IMR-90 (cell line): ENCODE measurements around the gene SUSD1. TPM values are rescaled to one million over a fixed set of nuclear protein-coding genes. Genes with fewer than 3 reads are reported as not detected.

Experiments used
- ATAC-seq: fragments of 200-7000 bp; cut with Tn5 transposase; 2 replicates; pipeline ENCODE4 v1.9.1; 2020; ENCODE audit warnings: low read depth, mild to moderate bottlenecking, moderate library complexity
- BruUV-seq: library from RNA; stranded (reverse); fragments of 400-500 nt; replicated peaks from 2 replicates; lab custom pipeline; 2021; lab: Mats Ljungman, UMichigan
- CTCF ChIA-PET: fragments of 300-600 bp; formaldehyde crosslinking; extraction: SDS; loops from one replicate; lab custom pipeline; 2021; ENCODE audit warnings: antibody characterized with exemption; lab: Yijun Ruan, JAX
- POLR2A ChIA-PET: fragments of 300-600 bp; sonication (Branson Sonifier 250); formaldehyde crosslinking; loops from one replicate; lab custom pipeline; 2022; ENCODE audit warnings: antibody characterized with exemption; ENCODE audit not compliant: unreplicated experiment; lab: Charles Lee
- DNase-seq: peaks from one replicate; pipeline ENCODE4 v3.0.0; 2013
- H2AFZ ChIP-seq: replicated peaks from 2 replicates; pipeline ENCODE3; 2013; ENCODE audit warnings: low read length, mild to moderate bottlenecking; ENCODE audit not compliant: poor library complexity
- H2AK5ac ChIP-seq: 2 replicates; pipeline ENCODE4 v1.6.1; 2013; ENCODE audit warnings: low read depth, low read length, inconsistent platforms
- H2AK9ac ChIP-seq: replicated peaks from 2 replicates; pipeline ENCODE3; 2013; ENCODE audit warnings: mild to moderate bottlenecking, low read depth, low read length, moderate library complexity; ENCODE audit not compliant: poor library complexity
- H2BK120ac ChIP-seq: 2 replicates; pipeline ENCODE4 v1.6.1; 2013; ENCODE audit warnings: low read depth, low read length, inconsistent platforms
- H2BK15ac ChIP-seq: 3 replicates; pipeline ENCODE4 v1.6.1; 2013; ENCODE audit warnings: low read depth, low read length, inconsistent platforms
- H2BK20ac ChIP-seq: 2 replicates; pipeline ENCODE4 v1.6.1; 2013; ENCODE audit warnings: low read depth, mild to moderate bottlenecking, inconsistent platforms, low read length, moderate library complexity
- H2BK5ac ChIP-seq: 2 replicates; pipeline ENCODE4 v1.6.1; 2013; ENCODE audit warnings: mild to moderate bottlenecking, low read depth, low read length, inconsistent platforms; ENCODE audit not compliant: poor library complexity, severe bottlenecking
- H3K14ac ChIP-seq: replicated peaks from 2 replicates; pipeline ENCODE4 v1.6.1; 2013; ENCODE audit warnings: low read depth, low read length, inconsistent platforms
- H3K18ac ChIP-seq: 2 replicates; pipeline ENCODE4 v1.6.1; 2013; ENCODE audit warnings: low read depth, low read length, control low read depth
- H3K23ac ChIP-seq: 2 replicates; pipeline ENCODE4 v1.6.1; 2013; ENCODE audit warnings: low read depth, low read length, inconsistent platforms
- H3K27ac ChIP-seq: 2 replicates; pipeline ENCODE4 v1.5.1; 2013; ENCODE audit warnings: mild to moderate bottlenecking, control low read depth, low read length; ENCODE audit not compliant: insufficient read depth
- H3K27me3 ChIP-seq: 2 replicates; pipeline ENCODE4 v1.6.1; 2013; ENCODE audit warnings: low read length; ENCODE audit not compliant: control insufficient read depth, insufficient read depth
- H3K36me3 ChIP-seq: 2 replicates; pipeline ENCODE4 v1.6.1; 2013; ENCODE audit warnings: low read length, mixed read lengths; ENCODE audit not compliant: control insufficient read depth, insufficient read depth
- H3K4ac ChIP-seq: 2 replicates; pipeline ENCODE4 v1.6.1; 2013; ENCODE audit warnings: low read depth, low read length, inconsistent platforms
- H3K4me1 ChIP-seq: 2 replicates; pipeline ENCODE4 v1.6.1; 2013; ENCODE audit warnings: low read length, mixed read lengths; ENCODE audit not compliant: control insufficient read depth, insufficient read depth
- H3K4me2 ChIP-seq: 2 replicates; pipeline ENCODE4 v1.6.1; 2013; ENCODE audit warnings: low read depth, mild to moderate bottlenecking, control low read depth, low read length, moderate library complexity
- H3K4me3 ChIP-seq: 2 replicates; pipeline ENCODE4 v1.5.1; 2013; ENCODE audit warnings: low read depth, mild to moderate bottlenecking, control low read depth, low read length, moderate library complexity; ENCODE audit not compliant: insufficient read depth
- H3K56ac ChIP-seq: 2 replicates; pipeline ENCODE4 v1.6.1; 2013; ENCODE audit warnings: low read length, inconsistent platforms; ENCODE audit not compliant: insufficient read depth; ENCODE audit errors: extremely low read depth
- H3K79me1 ChIP-seq, 2 experiments: 2 replicates each; pipeline ENCODE4 v1.6.1; 2013; ENCODE audit warnings: low read length in 2 of 2, inconsistent platforms in 1 of 2, low read depth in 1 of 2
- H3K9ac ChIP-seq: 2 replicates; pipeline ENCODE4 v1.6.1; 2013; ENCODE audit warnings: low read depth, low read length, control low read depth
- H3K9me1 ChIP-seq: 2 replicates; pipeline ENCODE4 v1.6.1; 2013; ENCODE audit warnings: low read length, inconsistent platforms; ENCODE audit not compliant: insufficient read depth
- H3K9me3 ChIP-seq: 2 replicates; pipeline ENCODE4 v1.6.1; 2013; ENCODE audit warnings: low read length; ENCODE audit not compliant: control insufficient read depth, insufficient read depth
- H4K20me1 ChIP-seq: 2 replicates; pipeline ENCODE4 v1.6.1; 2013; ENCODE audit warnings: low read length, inconsistent platforms; ENCODE audit not compliant: insufficient read depth
- H4K5ac ChIP-seq: 2 replicates; pipeline ENCODE4 v1.6.1; 2013; ENCODE audit warnings: mild to moderate bottlenecking, low read depth, low read length, control low read depth
- H4K8ac ChIP-seq, 2 experiments: 2 replicates each; pipeline ENCODE4 v1.6.1; 2013; ENCODE audit warnings: low read depth in 2 of 2, low read length in 2 of 2, control low read depth in 1 of 2, inconsistent platforms in 1 of 2
- H4K91ac ChIP-seq: 2 replicates; pipeline ENCODE4 v1.6.1; 2013; ENCODE audit warnings: low read depth, low read length, inconsistent platforms; ENCODE audit not compliant: insufficient read depth
- POLR2A ChIP-seq: IDR thresholded peaks from 2 replicates; pipeline ENCODE4 v1.6.1; 2012; ENCODE audit warnings: mild to moderate bottlenecking, low read depth, low read length
- RAD21 ChIP-seq: IDR thresholded peaks from 2 replicates; pipeline ENCODE4 v1.6.1; 2012; ENCODE audit warnings: low read length, improper control_type of control experiment
- RFX5 ChIP-seq: IDR thresholded peaks from 2 replicates; pipeline ENCODE4 v1.8.0; 2012; ENCODE audit warnings: low read depth, mild to moderate bottlenecking, low read length, moderate library complexity
- WGBS, 2 experiments: methylation state at CpG; one replicate each; pipeline versions ENCODE4 v1.1.5 to v1.1.7; 2013; ENCODE audit warnings: missing lambda C conversion rate in 2 of 2; ENCODE audit not compliant: insufficient read length in 1 of 2; ENCODE audit errors: extremely low coverage in 2 of 2; 5-methylcytosine and 5-hydroxymethylcytosine counted together
- dilution Hi-C: fragments of 300-500 bp; cut with HindIII; formaldehyde crosslinking; loops from one replicate; pipeline ENCODE4 v1.14.3; 2018; ENCODE audit warnings: low sequenced_read_pairs; ENCODE audit not compliant: unreplicated experiment
- in situ Hi-C: fragments of 300-500 bp; cut with MboI; formaldehyde crosslinking; loops from 3 replicates; pipeline ENCODE4 v1.14.3; 2019; ENCODE audit warnings: low sequenced_read_pairs, inconsistent platforms, mixed read lengths
- intact Hi-C: fragments of 100-400 bp; cut with micrococcal nuclease; formaldehyde crosslinking; loops from 2 replicates; pipeline ENCODE4 v1.10.0; 2022
- polyA plus RNA-seq, 3 experiments: library from polyadenylated mRNA; depleted of rRNA; stranded (reverse); fragments of >200 nt; gene quantifications; 2 replicates each; pipeline ENCODE4 v1.2.3, GENCODE V29; 2012; ENCODE audit warnings: low replicate concordance in 1 of 3
- total RNA-seq: library from RNA; depleted of rRNA; stranded (reverse); fragments of >200 nt; gene quantifications from 2 replicates; pipeline ENCODE4 v1.2.3, GENCODE V29; 2012

Gene SUSD1
- total and polyA plus RNA-seq, 2 of the 4 experiments (the other 2 are of a cell fraction): 4.0 to 4.7 TPM

GRCh38 chr9:112149211-112149610, 25.9 kb downstream of the SUSD1 start:
- Histone ChIP-seq H3K14ac (no peak overlapping the region), H3K18ac (no peak overlapping the region), H2AK9ac (no peak overlapping the region), H2AFZ (no peak overlapping the region), H3K9ac (no peak overlapping the region), H3K56ac (no peak overlapping the region), H4K5ac (no peak overlapping the region), H3K4me1 (0 out of 2 replicates have a peak, but pooled peaks cover 2% of the 10 kb centered on the region), H3K9me1 (peaks cover 5% of the 10 kb centered on the region; the same call in 1 of the 2 replicates), H4K20me1 (no peaks in the 10 kb centered on the region), H3K27me3 (no peaks in the 10 kb centered on the region), H3K4me2 (no peak overlapping the region), H3K4ac (no peak overlapping the region), H3K23ac (no peak overlapping the region), H2BK5ac (no peak overlapping the region), H3K9me3 (no peaks in the 10 kb centered on the region), H4K91ac (no peak overlapping the region), H4K8ac (no peak overlapping the region), H2BK20ac (no peak overlapping the region), H2AK5ac (no peak overlapping the region), H3K36me3 (no peaks in the 10 kb centered on the region; the same call in 1 of the 2 replicates), H2BK15ac (no peak overlapping the region), H3K27ac (no peak overlapping the region), H2BK120ac (no peak overlapping the region), H3K79me1 (no peaks in the 10 kb centered on the region; a peak in 1 of 4 replicates), H3K4me3 (no peak overlapping the region)
- TF ChIP-seq RFX5 (no peak), POLR2A (no peak), RAD21 (no peak)
- ATAC-seq (no peak), DNase-seq (no peak)
- WGBS, 2 experiments: no CpG with 5 or more reads among the region's 10 CpGs
- no TSS peak for BruUV-seq
- dilution Hi-C loops (no loop called here), intact Hi-C loops (no loop called here), in situ Hi-C loops (no loop called here)
- ChIA-PET CTCF (no interaction called here), POLR2A (no interaction called here)
